K562 (cell line): ENCODE results near the gene MYBPHL. TPM values are rescaled to one million over a fixed set of nuclear protein-coding genes. Genes with fewer than 3 reads are reported as not detected.

ENCODE experiments used
- ATAC-seq: fragments of 200-7000 bp; cut with Tn5 transposase; 3 replicates; pipeline ENCODE4 v1.9.1; 2020; ENCODE audit warnings: moderate library complexity
- BruUV-seq: library from RNA; stranded (reverse); fragments of 400-500 nt; replicated peaks from 2 replicates; lab custom pipeline; 2021; lab: Mats Ljungman, UMichigan
- CTCF ChIA-PET: fragments of 300-600 bp; formaldehyde crosslinking; extraction: SDS; loops from one replicate; lab custom pipeline; 2021; ENCODE audit warnings: low intra/inter-chr PET ratio; lab: Yijun Ruan, JAX
- POLR2A ChIA-PET: fragments of 300-600, 350-650 bp; sonication (Branson Sonifier 250); formaldehyde crosslinking; extraction: SDS; loops from one replicate; lab custom pipeline; 2021; ENCODE audit warnings: antibody characterized with exemption, inconsistent platforms; lab: Yijun Ruan, JAX
- DNase-seq, 4 experiments: peaks; one replicate each; pipeline versions ENCODE4 v3.0.0 to v3.0.0-alpha.2; 2011 to 2018; ENCODE audit warnings: low spot score in 3 of 4, mixed read lengths in 3 of 4; ENCODE audit errors: extremely low read depth in 1 of 4
- FAIRE-seq: peaks from 2 replicates; lab custom pipeline; 2011; peaks lifted over from hg19 to GRCh38; lab: Jason Lieb, UNC
- H2AFZ ChIP-seq: 2 replicates; pipeline ENCODE4 v1.6.0; 2011; ENCODE audit warnings: low read depth, low read length, control low read depth, inconsistent platforms
- H3K27ac ChIP-seq: fragments of 200-600 bp; 3 replicates; pipeline ENCODE4 v1.8.0; 2011; ENCODE audit warnings: low read depth, mild to moderate bottlenecking, control low read depth, inconsistent platforms, low read length, moderate library complexity, mixed read lengths; ENCODE audit errors: extremely low read depth
- H3K27me3 ChIP-seq, 2 experiments: fragments of 300-600 bp in 1 of 2; 2 replicates in 1 of 2; 3 replicates in 1 of 2; pipeline versions ENCODE4 v1.6.0 to v1.8.0; 2011; ENCODE audit warnings: inconsistent platforms in 2 of 2, low read length in 2 of 2, mild to moderate bottlenecking in 1 of 2, mixed read lengths in 1 of 2, moderate library complexity in 1 of 2; ENCODE audit not compliant: control insufficient read depth in 2 of 2, insufficient read depth in 2 of 2
- H3K36me3 ChIP-seq: fragments of 300-600 bp; 3 replicates; pipeline ENCODE4 v1.8.0; 2011; ENCODE audit warnings: mild to moderate bottlenecking, low read length, inconsistent platforms; ENCODE audit not compliant: control insufficient read depth, insufficient read depth
- H3K4me1 ChIP-seq, 2 experiments: fragments of 200-600 bp in 1 of 2; replicated peaks in 1 of 2; 2 replicates in 1 of 2; 3 replicates in 1 of 2; pipeline versions ENCODE4 v1.5.1 to v1.8.0; 2011; ENCODE audit warnings: inconsistent platforms in 2 of 2, low read length in 2 of 2, mild to moderate bottlenecking in 1 of 2, mixed read lengths in 1 of 2, moderate library complexity in 1 of 2; ENCODE audit not compliant: control insufficient read depth in 2 of 2, insufficient read depth in 2 of 2
- H3K4me2 ChIP-seq: 2 replicates; pipeline ENCODE4 v1.6.1; 2011; ENCODE audit warnings: low read length, control low read depth, inconsistent platforms, mixed read lengths; ENCODE audit not compliant: insufficient read depth
- H3K4me3 ChIP-seq: fragments of 200-600 bp; sonication (generic), shearing (Covaris generic); 2 replicates; pipeline ENCODE4 v1.5.1; 2016; ENCODE audit warnings: control low read depth, inconsistent platforms
- H3K79me2 ChIP-seq: fragments of 200-600 bp; 3 replicates; pipeline ENCODE4 v1.8.0; 2011; ENCODE audit warnings: low read length, inconsistent platforms; ENCODE audit not compliant: control insufficient read depth, insufficient read depth
- H3K9ac ChIP-seq, 2 experiments: 2 replicates each; pipeline versions ENCODE4 v1.6.0 to v1.6.1; 2011; ENCODE audit warnings: low read depth in 2 of 2, low read length in 2 of 2, control low read depth in 1 of 2, inconsistent platforms in 1 of 2, mild to moderate bottlenecking in 1 of 2, mixed read lengths in 1 of 2; ENCODE audit not compliant: insufficient read depth in 1 of 2
- H3K9me1 ChIP-seq: one replicate; pipeline ENCODE4 v1.6.0; 2011; ENCODE audit warnings: inconsistent platforms, mild to moderate bottlenecking, low read length, moderate library complexity; ENCODE audit not compliant: control insufficient read depth, insufficient read depth
- H3K9me3 ChIP-seq: replicated peaks from 2 replicates; pipeline ENCODE4 v1.5.1; 2011; ENCODE audit warnings: low read depth, low read length, inconsistent platforms; ENCODE audit not compliant: control insufficient read depth, insufficient read depth
- H4K20me1 ChIP-seq: replicated peaks from 2 replicates; pipeline ENCODE4 v1.6.1; 2011; ENCODE audit warnings: low read length, inconsistent platforms, mixed read lengths; ENCODE audit not compliant: control insufficient read depth, insufficient read depth
- ARID2 ChIP-seq: fragments of 450-650 bp; IDR thresholded peaks from 2 replicates; pipeline ENCODE4 v1.6.1; 2017; ENCODE audit warnings: antibody characterized with exemption, mild to moderate bottlenecking
- CBFB ChIP-seq: sonication (generic); formaldehyde crosslinking; IDR thresholded peaks from 2 replicates; pipeline ENCODE4 v1.4.0; 2020; ENCODE audit warnings: mild to moderate bottlenecking, missing genetic modification reagents
- CXXC5 ChIP-seq: fragments of 250-450 bp; sonication (Bioruptor Pico); IDR thresholded peaks from 2 replicates; pipeline ENCODE4 v1.8.0; 2022; ENCODE audit warnings: inconsistent platforms, mild to moderate bottlenecking, moderate library complexity
- FOXJ2 ChIP-seq: fragments of 200-800 bp; sonication (Bioruptor generic); IDR thresholded peaks from 2 replicates; pipeline ENCODE4 v1.6.1; 2016; ENCODE audit warnings: missing genetic modification characterization, missing compliant biosample characterization
- GATAD2A ChIP-seq: fragments of 450-650 bp; IDR thresholded peaks from 2 replicates; pipeline ENCODE4 v1.6.1; 2017
- MIER1 ChIP-seq: fragments of 450-650 bp; IDR thresholded peaks from 2 replicates; pipeline ENCODE4 v1.6.1; 2016; ENCODE audit warnings: antibody characterized with exemption, mild to moderate bottlenecking, low read depth
- PHTF2 ChIP-seq: fragments of 250-450 bp; sonication (Bioruptor Pico); IDR thresholded peaks from 2 replicates; pipeline ENCODE4 v1.5.0; 2021; ENCODE audit warnings: mild to moderate bottlenecking
- TFAM ChIP-seq: fragments of 250-450 bp; sonication (Bioruptor Pico); conservative IDR thresholded peaks from 2 replicates; pipeline ENCODE4 v1.5.0; 2021; ENCODE audit warnings: mild to moderate bottlenecking, moderate library complexity
- TOE1 ChIP-seq, 2 experiments: fragments of 450-650 bp in 1 of 2; sonication (generic) in 1 of 2; formaldehyde crosslinking in 1 of 2; IDR thresholded peaks; 2 replicates each; pipeline versions ENCODE4 v1.7.1 to v1.8.0; 2016 to 2022; ENCODE audit warnings: borderline replicate concordance in 2 of 2, mild to moderate bottlenecking in 2 of 2, antibody characterized with exemption in 1 of 2, inconsistent platforms in 1 of 2, low read depth in 1 of 2, missing genetic modification reagents in 1 of 2, moderate library complexity in 1 of 2
- TRIM24 ChIP-seq, 2 experiments: fragments of 450-650 bp; IDR thresholded peaks; 2 replicates each; pipeline ENCODE4 v1.6.1; 2016
- ZNF592 ChIP-seq: fragments of 450-650 bp; IDR thresholded peaks from 2 replicates; pipeline ENCODE4 v1.6.1; 2017; ENCODE audit warnings: antibody characterized with exemption, mild to moderate bottlenecking
- ZNF717 ChIP-seq: fragments of 250-450 bp; sonication (Bioruptor Pico); IDR thresholded peaks from 2 replicates; pipeline ENCODE4 v1.5.0; 2021
- WGBS: fragments of 100-300 bp; shearing (Covaris generic); methylation state at CpG from one replicate; pipeline ENCODE4 v1.1.6; 2016; ENCODE audit warnings: low coverage, mixed read lengths; ENCODE audit not compliant: insufficient coverage; ENCODE audit errors: missing lambda C conversion rate; 5-methylcytosine and 5-hydroxymethylcytosine counted together
- in situ Hi-C: fragments of 300-500 bp; cut with MboI; formaldehyde crosslinking; loops from 4 replicates; pipeline ENCODE4 v1.15.0; 2018; ENCODE audit warnings: inconsistent platforms, mixed read lengths
- intact Hi-C: fragments of 100-400 bp; cut with micrococcal nuclease; formaldehyde crosslinking; loops from 2 replicates; pipeline ENCODE4 v1.14.2; 2022
- polyA plus RNA-seq, 8 experiments: library from polyadenylated mRNA; depleted of rRNA in 4 of 8; stranded (reverse) in 5 of 8; unstranded in 3 of 8; fragments of >200 nt; fragmentation: Nextera tagmentation in 2 of 8; fragmentation: Illumina TruSeq in 1 of 8; extraction: Ambion mirVana in 2 of 8; extraction: Trizol in 1 of 8; gene quantifications; 2 replicates each; pipeline versions ENCODE4 v1.2.1 to v1.2.3, GENCODE V29; 2011 to 2014; ENCODE audit warnings: inconsistent platforms in 1 of 8, missing spikeins in 1 of 8
- total RNA-seq, 7 experiments: library from RNA; depleted of rRNA in 6 of 7; stranded (reverse); fragments of >200 nt in 6 of 7; fragmentation: Illumina TruSeq in 2 of 7; extraction: Trizol in 2 of 7; gene quantifications; 2 replicates each; pipeline versions ENCODE4 v1.2.1 to v1.2.3, GENCODE V29; 2011 to 2021; ENCODE audit warnings: low replicate concordance in 1 of 7

The MYBPHL gene
- total and polyA plus RNA-seq, 9 of the 15 experiments (the other 6 are each of a cell fraction or from before 2014, with no cell fraction given), result 0.20 to 1.9 (median 0.33) TPM

- no TSS peak for BruUV-seq
- no peaks in the 10 kb centered on the region for H4K20me1 ChIP-seq
- intact Hi-C loops, result loop anchor here (10.0 kb wide), 1 partner anchor 150 kb away; the partner anchor contains the start of gene ELAPOR1
- H3K4me3 ChIP-seq, result no peak overlapping the region
- CTCF ChIA-PET, result interaction anchor here (3.7 to 5.5 kb wide), 2 partner anchors 135 to 268 kb away, joined by 32 to 91 read pairs; partner anchors contain the start of gene SORT1
- FAIRE-seq (no peak), DNase-seq (no peak), ATAC-seq (no peak)
- TF ChIP-seq PHTF2 (CRISPR knock-in tag) (no peak), MIER1 (no peak), CBFB (CRISPR knock-in tag) (no peak), TOE1 (IDR thresholded peaks at IDR 0.05; ENCODE audit: borderline replicate concordance) (no peak), TOE1 (CRISPR knock-in tag; IDR thresholded peaks at IDR 0.05; ENCODE audit: borderline replicate concordance, low read depth) (no peak), CXXC5 (CRISPR knock-in tag) (no peak), TFAM (no peak), ZNF592 (no peak), TRIM24 (IDR thresholded peaks at IDR 0.05) (no peak), ZNF717 (no peak), FOXJ2 (tag) (no peak), GATAD2A (no peak), ARID2 (no peak)
- H3K9me3 ChIP-seq, result no peaks in the 10 kb centered on the region
- peaks cover 54% of the 10 kb centered on the region; the same call in 2 of the 3 replicates for H3K36me3 ChIP-seq
- peaks cover 0 to 32% of the 10 kb centered on the region in 2 experiments; a peak in 2 of 5 replicates for H3K4me1 ChIP-seq
- POLR2A ChIA-PET, result interaction anchor here (0.6 to 1.6 kb wide), 7 partner anchors 9 to 145 kb away, joined by 3 to 7 read pairs (median 3); partner anchors contain the start of genes PSRC1 and SORT1
- H2AFZ ChIP-seq, result no peak overlapping the region
- no peak overlapping the region for H3K4me2 ChIP-seq
- H3K9me1 ChIP-seq, result no peaks in the 10 kb centered on the region
- no peaks in the 10 kb centered on the region for H3K79me2 ChIP-seq
- no peaks in the 10 kb centered on the region for H3K27me3 ChIP-seq
- H3K27ac ChIP-seq, result no peak overlapping the region
- in situ Hi-C loops, result no loop called here
- peak overlapping the region in 1 of 2 experiments; percentile 66; a peak in 2 of 4 replicates for H3K9ac ChIP-seq
- 72% methylated on average over 4 of the region's 4 CpGs for WGBS
Measured at GRCh38 chr1:109265016-109265415, 41.8 kb downstream of the MYBPHL start.
